GM12874 (cell line): Measurements from ENCODE around the gene DDI1.

Experiments
- CTCF ChIP-seq: IDR thresholded peaks from 2 replicates; pipeline ENCODE4 v1.5.1; 2011; ENCODE audit warnings: low read depth, mild to moderate bottlenecking, control low read depth, low read length, moderate library complexity; ENCODE audit not compliant: insufficient read depth

Gene DDI1

DNA sequence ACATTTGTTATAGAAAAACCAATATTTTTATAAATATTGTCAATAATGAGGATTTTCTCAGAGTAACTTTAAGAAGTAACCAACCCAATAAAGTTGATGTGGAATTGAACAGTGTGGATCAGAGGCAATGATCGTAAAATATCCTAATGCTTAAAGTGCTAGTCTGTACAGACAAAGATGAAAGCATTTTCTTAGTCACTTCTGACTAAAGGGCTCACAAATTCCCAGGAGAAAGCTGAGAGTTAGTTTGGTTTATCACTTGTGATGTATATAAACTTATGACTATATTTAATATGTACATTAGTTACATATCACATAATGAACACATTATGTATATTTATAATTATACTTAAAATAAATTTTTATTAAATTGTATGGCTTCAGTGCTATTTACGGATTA is 25.4 kb upstream of the DDI1 start:
- no peak for TF ChIP-seq CTCF

GRCh38 chr11:104015649-104016415 is 20.6 kb upstream of the DDI1 start:
- TF ChIP-seq CTCF, result no peak

DNA sequence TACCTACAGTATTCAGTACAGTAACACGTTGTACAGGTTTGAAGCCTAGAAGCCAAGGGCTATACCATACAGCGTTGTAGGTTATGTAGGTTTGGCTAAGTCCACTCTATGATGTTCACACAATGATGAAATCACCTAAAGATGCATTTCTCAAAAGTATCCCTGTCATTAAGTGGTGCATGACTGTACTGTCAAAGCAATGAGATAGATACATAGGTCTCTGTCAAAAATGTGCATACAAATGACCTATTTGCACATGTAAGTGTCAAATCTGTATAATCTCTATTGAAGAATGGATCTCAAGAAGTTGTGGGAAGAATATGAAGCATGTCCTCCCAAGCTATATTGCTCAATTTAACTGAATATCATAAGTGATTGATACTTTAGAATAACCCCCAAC is 11.9 kb upstream of the DDI1 start:
- TF ChIP-seq CTCF, result no peak

DNA sequence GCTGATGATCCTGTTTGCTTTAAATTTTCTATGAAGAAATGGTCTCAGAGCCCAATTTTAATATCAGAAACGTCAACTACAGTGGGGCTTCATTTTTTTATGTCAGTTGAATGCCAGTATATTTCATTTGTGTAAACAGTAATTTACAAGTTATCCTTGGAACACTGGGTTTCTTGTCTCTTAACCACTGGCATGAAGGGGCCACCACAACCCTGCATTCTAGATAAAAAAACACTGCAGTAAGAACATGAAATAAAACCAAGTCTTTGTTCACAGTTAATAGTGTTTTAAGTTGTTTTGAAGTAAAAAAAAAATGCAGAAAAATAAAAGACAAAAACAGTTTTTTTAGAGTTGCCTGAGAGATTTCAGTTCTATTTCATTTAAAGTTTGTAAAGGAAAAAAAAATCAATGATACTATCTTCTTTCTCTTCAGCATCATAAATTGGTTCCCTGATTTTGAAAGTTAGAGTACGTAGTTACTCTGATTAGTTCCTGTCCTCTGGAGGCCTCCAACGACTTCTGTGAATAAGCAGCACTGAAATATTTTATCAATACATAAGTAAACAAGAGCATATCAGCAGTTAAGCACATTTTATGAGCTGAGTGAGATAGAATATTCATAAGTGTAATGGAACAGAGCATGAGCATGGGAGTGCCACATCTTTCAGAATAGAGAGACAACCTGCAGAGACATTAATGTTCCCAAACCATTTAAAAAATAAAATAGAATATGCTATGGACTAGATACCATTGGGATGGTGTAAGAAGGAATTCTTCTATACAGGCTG is 7.8 kb upstream of the DDI1 start:
- TF ChIP-seq CTCF, result no peak

DNA sequence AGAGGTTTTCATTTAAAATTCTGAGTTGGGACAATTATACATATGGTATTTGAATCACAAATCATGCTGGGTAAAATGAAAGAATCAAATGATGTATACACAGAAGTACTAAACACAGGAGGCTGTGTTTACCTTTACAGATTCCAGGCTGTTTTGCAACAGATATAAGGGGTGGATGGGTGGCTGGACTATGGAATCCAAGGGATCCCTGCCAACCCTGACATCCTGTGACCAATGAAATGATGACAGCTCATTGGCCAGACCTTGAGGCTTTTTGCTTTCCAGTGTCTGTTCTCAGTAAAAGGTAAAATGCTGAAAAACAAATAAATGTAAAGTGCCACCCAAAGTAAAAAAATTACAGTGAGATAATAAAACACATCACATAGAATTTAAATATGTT is 3.3 kb upstream of the DDI1 start:
- no peak for TF ChIP-seq CTCF

- TF ChIP-seq CTCF, result no peak
Observed at GRCh38 chr11:104033561-104033960, 2.9 kb upstream of the DDI1 start.

DNA sequence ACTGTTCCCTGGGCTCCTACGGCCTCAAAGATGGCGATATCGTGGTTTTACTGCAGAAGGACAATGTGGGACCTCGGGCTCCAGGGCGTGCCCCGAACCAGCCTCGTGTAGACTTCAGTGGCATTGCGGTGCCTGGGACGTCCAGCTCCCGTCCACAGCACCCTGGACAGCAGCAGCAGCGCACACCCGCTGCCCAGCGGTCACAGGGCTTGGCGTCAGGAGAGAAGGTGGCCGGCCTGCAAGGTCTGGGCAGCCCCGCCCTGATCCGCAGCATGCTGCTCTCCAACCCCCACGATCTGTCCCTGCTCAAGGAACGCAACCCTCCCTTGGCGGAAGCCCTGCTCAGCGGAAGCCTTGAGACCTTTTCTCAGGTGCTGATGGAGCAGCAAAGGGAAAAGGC is 555 bp downstream of the DDI1 start:
- TF ChIP-seq CTCF, result no peak
